Adrenal gland (tissue), 5 donors: ENCODE measurements around the gene PCDHA5.

Experiments
- POLR2A ChIP-seq, 2 donors: fragments of 450-650 bp; IDR thresholded peaks; one replicate each; pipeline ENCODE4 v1.6.1; 2017; ENCODE audit warnings: antibody characterized with exemption in 2 of 2, mild to moderate bottlenecking in 2 of 2, moderate library complexity in 1 of 2
- TF ChIP-seq, protein P1 (sequence below), 6 experiments: fragments of 450-650 bp in 4 of 6; fragments of 200-600 bp in 2 of 6; sonication (generic) in 1 of 6; IDR thresholded peaks; 1 replicate in 5 of 6; 2 replicates in 1 of 6; pipeline versions ENCODE4 v1.5.1 to v1.8.0; 2016 to 2021; ENCODE audit warnings: antibody characterized with exemption in 6 of 6, mild to moderate bottlenecking in 2 of 6, moderate library complexity in 1 of 6
- donor health status: DM: no; HTN: no; CAD: no.

DNA sequence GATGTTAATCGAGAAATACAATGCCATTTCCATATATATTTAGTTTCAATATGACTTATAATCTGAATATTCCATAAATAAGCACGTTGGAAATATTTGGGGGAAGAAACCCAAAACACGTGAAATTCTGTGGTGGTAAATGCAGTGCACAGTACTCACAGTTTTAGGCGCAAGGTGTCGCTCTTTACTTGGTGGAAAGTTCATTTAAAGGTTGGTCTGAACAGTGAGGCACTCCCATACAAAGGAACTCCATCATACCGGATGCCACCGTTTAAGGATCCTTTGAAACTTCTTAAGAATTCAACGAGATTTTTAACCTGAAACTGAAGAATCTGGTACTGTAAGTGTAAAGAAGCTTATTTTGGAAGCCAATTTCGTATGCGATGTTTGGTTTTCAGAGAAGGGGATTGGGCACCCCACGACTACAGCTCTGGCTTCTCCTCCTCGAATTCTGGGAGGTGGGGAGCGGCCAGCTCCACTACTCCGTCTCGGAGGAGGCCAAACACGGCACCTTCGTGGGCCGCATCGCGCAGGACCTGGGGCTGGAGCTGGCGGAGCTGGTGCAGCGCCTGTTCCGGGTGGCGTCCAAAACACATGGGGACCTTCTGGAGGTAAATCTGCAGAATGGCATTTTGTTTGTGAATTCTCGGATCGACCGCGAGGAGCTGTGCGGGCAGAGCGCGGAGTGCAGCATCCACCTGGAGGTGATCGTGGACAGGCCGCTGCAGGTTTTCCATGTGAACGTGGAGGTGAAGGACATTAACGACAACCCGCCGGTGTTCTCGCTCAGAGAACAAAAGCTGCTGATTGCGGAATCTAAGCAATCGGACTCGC, 47.5 kb downstream of the PCDHA5 start, which contains the start of gene PCDHA11:
- TF ChIP-seq, protein P1, sequence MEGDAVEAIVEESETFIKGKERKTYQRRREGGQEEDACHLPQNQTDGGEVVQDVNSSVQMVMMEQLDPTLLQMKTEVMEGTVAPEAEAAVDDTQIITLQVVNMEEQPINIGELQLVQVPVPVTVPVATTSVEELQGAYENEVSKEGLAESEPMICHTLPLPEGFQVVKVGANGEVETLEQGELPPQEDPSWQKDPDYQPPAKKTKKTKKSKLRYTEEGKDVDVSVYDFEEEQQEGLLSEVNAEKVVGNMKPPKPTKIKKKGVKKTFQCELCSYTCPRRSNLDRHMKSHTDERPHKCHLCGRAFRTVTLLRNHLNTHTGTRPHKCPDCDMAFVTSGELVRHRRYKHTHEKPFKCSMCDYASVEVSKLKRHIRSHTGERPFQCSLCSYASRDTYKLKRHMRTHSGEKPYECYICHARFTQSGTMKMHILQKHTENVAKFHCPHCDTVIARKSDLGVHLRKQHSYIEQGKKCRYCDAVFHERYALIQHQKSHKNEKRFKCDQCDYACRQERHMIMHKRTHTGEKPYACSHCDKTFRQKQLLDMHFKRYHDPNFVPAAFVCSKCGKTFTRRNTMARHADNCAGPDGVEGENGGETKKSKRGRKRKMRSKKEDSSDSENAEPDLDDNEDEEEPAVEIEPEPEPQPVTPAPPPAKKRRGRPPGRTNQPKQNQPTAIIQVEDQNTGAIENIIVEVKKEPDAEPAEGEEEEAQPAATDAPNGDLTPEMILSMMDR (IDR thresholded peaks at IDR 0.05), result peak in 3 of 6 experiments; percentile 6 to 22 (median 9)
- TF ChIP-seq POLR2A (IDR thresholded peaks at IDR 0.05), result no peak
